Heart left ventricle (tissue), 16 donors: ENCODE results near the gene CAPN11. TPM values are rescaled to one million over a fixed set of nuclear protein-coding genes. Genes with fewer than 3 reads are reported as not detected.

Source experiments
- ATAC-seq, 4 donors: fragments of 200-7000 bp; cut with Tn5 transposase; one replicate each; pipeline ENCODE4 v1.9.1; 2020 to 2022; ENCODE audit warnings: moderate library complexity in 4 of 4, mild to moderate bottlenecking in 3 of 4, moderate number of reproducible peaks in 1 of 4
- DNase-seq, 5 donors: peaks; one replicate each; pipeline ENCODE4 v3.0.0-alpha.2; 2020
- H3K27ac ChIP-seq, 12 donors: fragments of 200-600 bp; sonication (generic) in 4 of 12; one replicate each; pipeline versions ENCODE4 v1.5.0 to v1.8.0; 2016 to 2022; ENCODE audit warnings: mild to moderate bottlenecking in 2 of 12
- H3K27me3 ChIP-seq, 9 donors: fragments of 200-600 bp; sonication (generic) in 2 of 9; one replicate each; pipeline versions ENCODE4 v1.5.1 to v1.8.0; 2016 to 2022; ENCODE audit warnings: mild to moderate bottlenecking in 3 of 9
- H3K36me3 ChIP-seq, 9 donors: fragments of 200-600 bp; sonication (generic) in 2 of 9; one replicate each; pipeline versions ENCODE4 v1.5.0 to v1.8.0; 2018 to 2022; ENCODE audit warnings: mild to moderate bottlenecking in 2 of 9
- H3K4me1 ChIP-seq, 12 donors: fragments of 200-600 bp; sonication (generic) in 4 of 12; one replicate each; pipeline versions ENCODE4 v1.5.0 to v1.8.0; 2016 to 2022; ENCODE audit warnings: mild to moderate bottlenecking in 3 of 12
- H3K4me3 ChIP-seq, 12 donors: fragments of 200-600 bp; sonication (generic) in 4 of 12; one replicate each; pipeline versions ENCODE4 v1.5.0 to v1.8.0; 2017 to 2022; ENCODE audit warnings: mild to moderate bottlenecking in 9 of 12, moderate library complexity in 4 of 12
- H3K9me3 ChIP-seq, 12 donors: fragments of 200-600 bp; sonication (generic) in 4 of 12; one replicate each; pipeline versions ENCODE4 v1.5.0 to v1.8.0; 2016 to 2022; ENCODE audit warnings: mild to moderate bottlenecking in 1 of 12
- POLR2A ChIP-seq, 2 donors: fragments of 450-650 bp; IDR thresholded peaks; one replicate each; pipeline ENCODE4 v1.6.1; 2017; ENCODE audit warnings: antibody characterized with exemption in 2 of 2, mild to moderate bottlenecking in 2 of 2, moderate library complexity in 2 of 2
- WGBS, 4 donors: extraction: QIAGEN DNeasy Blood & Tissue Kit in 2 of 4; methylation state at CpG; one replicate each; pipeline versions ENCODE4 v1.1.5 to v1.1.7; 2013 to 2018; 5-methylcytosine and 5-hydroxymethylcytosine counted together
- intact Hi-C, 10 donors: fragments of 100-400 bp; cut with DNase I; formaldehyde crosslinking; loops; one replicate each; pipeline versions ENCODE4 v1.11.1 to v1.14.2; 2022
- polyA plus RNA-seq, 2 donors: library from polyadenylated mRNA; stranded (reverse); fragments of 200-250 nt; gene quantifications; one replicate each; pipeline ENCODE4 v1.2.3, GENCODE V29; 2013
- total RNA-seq, 9 donors: library from RNA; depleted of rRNA in 2 of 9; stranded (reverse); fragments of >200 nt in 2 of 9; fragmentation: NEBNext Ultra II Directional in 3 of 9; extraction: Animal tissue kit (Norgen Biotek cat#: 25700) in 3 of 9; gene quantifications; one replicate each; pipeline versions ENCODE4 v1.1.0 to v1.2.4, GENCODE V29; 2016 to 2023
- TF ChIP-seq, protein P1 (sequence below), 12 donors: fragments of 200-600 bp; sonication (generic) in 4 of 12; IDR thresholded peaks; one replicate each; pipeline versions ENCODE4 v1.5.0 to v1.8.0; 2018 to 2022; ENCODE audit warnings: antibody characterized with exemption in 12 of 12, mild to moderate bottlenecking in 5 of 12
- donor health status: ischemic (EF 13 %, LVEDD 7.1; RV severe dilation, severe dysfunction).
- donor health status: healthy with polysubstance abuse.
- donor health status: DM: no; HTN: yes; CAD: no.
- donor health status: DM: no; HTN: no; CAD: no.
- donor health status: ischemic (EF 25% LVEDD 6.9; RV normal size, moderate dysfunction).
- donor health status: ischemic (EF 25% LVEDD 5.7; RV mildly dilated, moderate dysfunction).
- donor health status: healthy.
- donor health status: DM: yes; HTN: yes; CAD: no.
- donor health status: ischemic (EF 35%, LVEDD 5.7; RV mildly dilated, moderate dysfunction).
- donor health status: nonischemic (EF 11% LVEDD 7.7; RV severe dilation, severe dysfunction).
- donor health status: DM: yes; HTN: yes; CAD: no.
- donor health status: PGD.
- donor health status: ischemic (EF 29% LVEDD 5.4; RV normal size, mild dysfunction).
- donor health status: nonischemic (EF 23%, LVEDD 6.1; RV moderate dilation, normal function).

The CAPN11 gene
- total and polyA plus RNA-seq, 11 donors, result 0.08 to 1.8 (median 0.38) TPM; not detected in 3

DNA sequence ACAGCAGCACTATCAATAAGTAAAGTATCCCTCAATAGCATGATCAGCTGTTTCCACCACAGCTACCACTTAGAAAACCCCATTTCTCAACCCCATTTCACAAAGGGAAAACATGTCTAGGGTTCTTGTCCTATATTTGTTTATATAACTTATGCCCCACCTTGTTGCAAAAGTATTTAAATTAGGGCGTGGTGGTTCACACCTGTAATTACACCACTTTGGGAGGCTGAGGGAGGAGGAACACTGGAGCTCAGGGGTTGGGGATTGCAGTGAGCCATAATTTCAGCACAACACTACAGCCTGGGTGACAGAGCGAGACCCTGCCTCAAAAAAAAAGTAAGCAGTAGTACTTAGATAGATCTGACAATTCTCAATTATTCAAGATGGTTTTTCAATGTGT, 35.1 kb upstream of the CAPN11 start:
- peaks cover 0 to 11% (median 0%) of the 10 kb centered on the region in 9 donors for H3K36me3 ChIP-seq
- intact Hi-C loops, result no loop called here
- H3K27me3 ChIP-seq, result no peaks in the 10 kb centered on the region
- peaks cover 5 to 87% (median 68%) of the 10 kb centered on the region in 12 donors for H3K4me1 ChIP-seq
- H3K27ac ChIP-seq, result peak overlapping the region in 5 of 12 donors; percentile 27 to 55 (median 37)
- TF ChIP-seq, protein P1, sequence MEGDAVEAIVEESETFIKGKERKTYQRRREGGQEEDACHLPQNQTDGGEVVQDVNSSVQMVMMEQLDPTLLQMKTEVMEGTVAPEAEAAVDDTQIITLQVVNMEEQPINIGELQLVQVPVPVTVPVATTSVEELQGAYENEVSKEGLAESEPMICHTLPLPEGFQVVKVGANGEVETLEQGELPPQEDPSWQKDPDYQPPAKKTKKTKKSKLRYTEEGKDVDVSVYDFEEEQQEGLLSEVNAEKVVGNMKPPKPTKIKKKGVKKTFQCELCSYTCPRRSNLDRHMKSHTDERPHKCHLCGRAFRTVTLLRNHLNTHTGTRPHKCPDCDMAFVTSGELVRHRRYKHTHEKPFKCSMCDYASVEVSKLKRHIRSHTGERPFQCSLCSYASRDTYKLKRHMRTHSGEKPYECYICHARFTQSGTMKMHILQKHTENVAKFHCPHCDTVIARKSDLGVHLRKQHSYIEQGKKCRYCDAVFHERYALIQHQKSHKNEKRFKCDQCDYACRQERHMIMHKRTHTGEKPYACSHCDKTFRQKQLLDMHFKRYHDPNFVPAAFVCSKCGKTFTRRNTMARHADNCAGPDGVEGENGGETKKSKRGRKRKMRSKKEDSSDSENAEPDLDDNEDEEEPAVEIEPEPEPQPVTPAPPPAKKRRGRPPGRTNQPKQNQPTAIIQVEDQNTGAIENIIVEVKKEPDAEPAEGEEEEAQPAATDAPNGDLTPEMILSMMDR (IDR thresholded peaks at IDR 0.05), result no peak
- TF ChIP-seq POLR2A (IDR thresholded peaks at IDR 0.05), result no peak
- 95 to 98% (median 95%) methylated on average over 2 of the region's 2 CpGs for WGBS, 4 donors
- DNase-seq (no peak), ATAC-seq (no peak)
- H3K4me3 ChIP-seq, result no peak overlapping the region
- no peaks in the 10 kb centered on the region for H3K9me3 ChIP-seq

DNA sequence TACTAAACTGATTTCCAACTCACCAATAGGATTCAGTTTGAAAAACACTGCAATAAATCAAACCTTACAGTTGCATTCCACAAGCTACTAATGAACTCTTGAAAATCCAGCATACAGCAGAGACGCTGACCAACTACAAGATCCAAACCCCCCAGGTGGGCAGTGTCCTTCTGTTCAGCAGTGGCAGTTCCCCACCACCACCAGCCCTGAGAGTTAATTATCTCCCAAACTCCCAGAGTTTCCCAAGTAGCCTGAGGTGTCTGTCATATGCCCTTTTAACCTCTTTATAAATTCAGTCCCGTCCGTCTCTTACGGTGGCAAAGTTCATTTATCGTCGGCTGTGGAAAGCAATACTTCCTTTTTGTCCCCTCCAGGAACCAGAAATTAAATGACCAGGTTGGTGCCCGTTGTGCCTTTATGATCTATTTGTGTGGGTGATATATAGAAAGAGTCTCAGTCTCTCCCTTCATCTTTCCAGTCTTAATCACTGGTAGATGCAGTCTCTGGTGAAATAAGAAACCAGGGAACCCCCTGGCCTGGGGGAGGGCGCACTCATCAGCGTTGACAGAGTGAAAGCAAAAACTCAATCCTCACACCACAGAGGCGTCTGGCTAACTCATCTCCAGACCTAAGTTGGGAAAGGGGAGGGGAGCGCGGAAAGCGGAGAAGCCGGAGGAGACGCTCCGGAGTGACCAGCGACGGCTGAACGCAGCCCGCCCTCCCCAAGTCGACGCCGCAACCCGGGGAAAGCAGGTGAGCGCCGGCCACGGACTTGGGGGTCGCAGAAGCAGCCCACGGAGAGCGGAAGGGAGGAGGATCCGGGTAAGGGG, 32.1 kb upstream of the CAPN11 start:
- Histone ChIP-seq H3K27me3 (no peaks in the 10 kb centered on the region), H3K9me3 (no peaks in the 10 kb centered on the region), H3K4me3 (peak overlapping the region; percentile 48 to 99 (median 96)), H3K36me3 (peaks cover 0 to 6% (median 0%) of the 10 kb centered on the region in 9 donors), H3K4me1 (peaks cover 5 to 75% (median 54%) of the 10 kb centered on the region in 12 donors), H3K27ac (peak overlapping the region; percentile 66 to 98 (median 92))
- TF ChIP-seq POLR2A (IDR thresholded peaks at IDR 0.05), result no peak
- intact Hi-C loops, result loop anchor here in 1 of 10 donors (2.0 kb wide), 1 partner anchor 22 kb away; no protein-coding TSS in a partner anchor
- 1 to 3% (median 2%) methylated on average over 23 to 31 of the region's 31 CpGs for WGBS, 4 donors
- peak; percentile 34 to 61 (median 44) for ATAC-seq
- DNase-seq, result peak; percentile 47 to 78 (median 57)

DNA sequence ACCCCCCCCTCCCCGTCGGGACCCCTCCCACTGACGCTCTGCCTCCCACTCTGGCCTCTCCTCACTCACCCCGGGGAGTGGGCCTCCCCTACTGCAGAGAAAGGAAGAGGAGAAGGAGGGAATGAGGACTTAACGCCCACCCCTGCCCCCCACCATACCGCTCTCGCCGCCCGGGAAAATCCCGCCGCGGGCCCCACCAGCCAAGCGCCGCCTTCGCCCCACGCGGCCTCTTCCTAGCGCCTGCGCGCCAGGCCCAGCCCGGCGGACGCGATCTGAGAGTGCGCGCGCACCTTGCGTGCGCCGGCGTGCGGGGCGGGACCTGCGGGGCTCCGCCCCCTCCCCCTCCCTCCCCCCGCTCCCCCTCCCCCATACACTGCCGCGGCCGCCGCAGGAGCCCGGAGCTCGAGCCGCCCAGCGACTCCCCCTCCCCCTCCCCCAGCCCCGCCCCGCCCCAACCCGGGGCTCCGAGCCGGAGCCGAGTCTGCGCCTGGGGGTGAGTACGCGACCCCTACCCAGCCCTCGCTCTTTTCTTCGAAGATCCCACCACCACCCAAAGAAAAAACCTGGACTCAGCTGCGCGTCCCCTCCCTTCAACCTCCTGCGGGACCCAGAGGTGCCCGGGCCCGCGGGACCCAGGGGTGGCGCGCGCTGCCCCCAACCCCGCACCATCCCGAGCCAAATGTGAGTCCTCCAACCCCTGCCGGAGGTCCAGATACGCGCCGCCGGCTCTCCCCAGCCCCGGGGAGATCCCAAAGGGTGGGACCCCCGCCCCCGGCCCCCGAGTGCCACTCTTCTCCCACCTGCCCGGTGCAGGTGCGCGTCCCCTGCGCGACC, 31.2 kb upstream of the CAPN11 start, which contains the start of the genes MRPL14 and TMEM63B:
Gene MRPL14 (minus strand): TSS at position 267 of the 834 bp plus-strand sequence. CDS start 10,841 bp downstream, outside the sequence.
Gene TMEM63B (plus strand): TSS at position 369 of the 834 bp plus-strand sequence. CDS start 7,031 bp downstream, outside the sequence.
- peak in 1 of 2 donors; percentile 64 for TF ChIP-seq POLR2A (IDR thresholded peaks at IDR 0.05)
- TF ChIP-seq, protein P1 (IDR thresholded peaks at IDR 0.05), result no peak
- ATAC-seq (peak; percentile 89 to 96 (median 95)), DNase-seq (peak; percentile 90 to 96 (median 92))
- Histone ChIP-seq H3K4me3 (peak within 1 kb of the TSS; percentile 48 to 99 (median 96)), H3K27me3 (no peaks in the 10 kb centered on the region), H3K9me3 (no peaks in the 10 kb centered on the region), H3K36me3 (peaks cover 0 to 6% (median 0%) of the 10 kb centered on the region in 9 donors), H3K4me1 (peaks cover 5 to 70% (median 47%) of the 10 kb centered on the region in 12 donors), H3K27ac (peak within 1 kb of the TSS; percentile 66 to 98 (median 92))
- intact Hi-C loops, result loop anchor here in 1 of 10 donors (2.0 kb wide), 1 partner anchor 23 kb away; no protein-coding TSS in a partner anchor
- WGBS, 4 donors, result 0 to 1% (median 0%) methylated on average over 8 to 78 of the region's 80 CpGs
